Measurements from ENCODE around the gene RYR3.

The RYR3 gene

DNA sequence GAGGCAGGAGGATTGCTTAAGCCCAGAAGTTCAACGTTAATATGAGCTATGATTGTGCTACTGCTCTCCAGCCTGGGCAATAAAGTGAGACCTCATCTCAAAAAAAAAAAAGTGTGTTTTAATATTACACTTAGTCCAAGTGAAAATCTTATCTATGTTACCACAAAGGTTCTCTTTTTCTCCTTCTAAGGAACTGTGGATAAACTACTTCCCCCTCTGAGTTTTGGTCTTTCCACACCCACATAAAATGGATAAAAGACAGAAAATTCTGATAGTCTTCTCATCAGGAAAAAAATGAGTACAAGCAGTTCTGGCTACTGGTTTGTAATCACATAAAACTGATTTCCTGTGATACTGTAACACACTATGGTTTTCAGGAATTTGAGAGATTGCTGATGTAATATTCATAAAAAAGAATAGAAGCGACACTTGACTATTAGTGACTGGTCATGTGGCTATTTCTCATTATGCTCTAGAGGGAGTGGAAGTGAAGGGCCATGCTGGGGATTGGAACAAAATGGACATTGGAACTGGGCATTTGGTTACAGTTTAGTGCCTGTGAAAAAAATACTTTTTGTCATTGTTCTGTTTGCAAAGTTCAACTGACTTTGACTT lies 68.2 kb downstream of the RYR3 start:
- FAIRE-seq (no peak), DNase-seq (ENCODE audit: insufficient read length, low spot score) (no peak)

GRCh38 chr15:33380406-33380805 lies 69.6 kb downstream of the RYR3 start:
- FAIRE-seq (no peak), DNase-seq (ENCODE audit: insufficient read length, low spot score) (no peak)

- no peak for DNase-seq (ENCODE audit: insufficient read length, low spot score)
- FAIRE-seq = no peak
These were observed 71.7 kb downstream of the RYR3 start for GRCh38 chr15:33382491-33382890.

DNA sequence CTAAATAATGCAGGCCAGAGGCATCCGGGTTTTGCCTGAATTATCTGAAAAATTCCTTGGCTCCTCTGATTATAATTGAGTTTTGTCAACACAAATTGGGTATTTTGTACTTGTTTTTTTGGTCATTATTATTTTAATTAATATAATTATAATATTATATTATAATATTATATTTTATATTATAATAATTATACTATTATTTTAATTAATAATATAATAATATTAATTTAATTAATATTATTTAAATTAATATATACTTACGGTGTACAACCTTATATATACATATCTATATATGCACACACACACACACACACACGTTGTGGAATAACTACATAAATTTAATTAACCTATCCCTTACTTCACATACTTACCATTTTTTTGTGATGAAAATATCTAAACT lies 73.5 kb downstream of the RYR3 start:
- DNase-seq (ENCODE audit: insufficient read length, low spot score) = no peak
- FAIRE-seq = no peak

DNA sequence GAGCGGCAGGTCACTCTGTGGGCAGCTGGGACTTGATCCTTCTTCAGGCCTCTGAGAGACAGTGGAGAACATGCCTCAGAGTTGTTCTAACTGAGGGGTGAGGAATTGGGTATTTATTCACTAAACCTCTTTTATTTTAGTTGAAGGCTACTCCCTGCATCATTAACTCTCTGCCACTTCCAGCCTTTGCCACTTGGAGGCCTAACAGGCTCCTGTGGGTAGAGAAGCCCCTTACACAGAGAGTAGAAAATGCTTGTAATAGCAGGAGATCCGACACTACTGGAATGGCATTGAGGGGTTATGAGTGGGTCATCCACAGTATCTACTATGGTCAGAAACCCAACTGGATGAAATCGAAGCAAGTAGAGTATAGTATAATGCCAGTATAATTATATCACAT lies 81.7 kb downstream of the RYR3 start:
- no peak for DNase-seq (ENCODE audit: insufficient read length, low spot score)
- no peak for FAIRE-seq

DNA sequence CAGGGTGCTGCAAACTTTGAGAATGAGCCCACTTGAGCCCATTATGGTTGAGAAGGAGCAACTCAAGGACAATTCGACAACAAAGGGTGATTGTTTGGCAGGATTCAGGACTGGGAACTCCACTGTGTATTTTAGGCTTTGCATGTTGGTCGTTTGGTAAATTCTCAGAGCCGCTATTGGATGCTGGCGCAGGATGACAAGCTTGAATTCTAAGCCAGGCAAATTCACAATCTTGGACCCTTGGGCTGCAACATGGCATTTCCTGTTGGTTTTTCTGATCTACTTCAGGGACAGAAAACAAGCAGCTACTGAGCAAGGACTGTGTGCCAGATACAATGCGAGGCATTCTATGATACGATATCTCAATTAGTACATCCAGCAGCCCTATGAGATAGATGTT lies 82.8 kb downstream of the RYR3 start:
- DNase-seq (ENCODE audit: insufficient read length, low spot score) = no peak
- FAIRE-seq = no peak

- FAIRE-seq = no peak
These were observed 84.6 kb downstream of the RYR3 start for GRCh38 chr15:33395321-33395720.

GRCh38 chr15:33395846-33396245 lies 85.1 kb downstream of the RYR3 start:
- DNase-seq (ENCODE audit: insufficient read length, low spot score) (no peak), FAIRE-seq (no peak)

More at GRCh38 chr15:33395321-33395720, 84.6 kb downstream of the RYR3 start:
- DNase-seq (ENCODE audit: insufficient read length, low spot score) = no peak

GRCh38 chr15:33396475-33396874 lies 85.7 kb downstream of the RYR3 start:
- DNase-seq (ENCODE audit: insufficient read length, low spot score) (no peak), FAIRE-seq (no peak)

- no peak for DNase-seq (ENCODE audit: insufficient read length, low spot score)
- no peak for FAIRE-seq
These were observed 87.8 kb downstream of the RYR3 start for GRCh38 chr15:33398555-33398954.

DNA sequence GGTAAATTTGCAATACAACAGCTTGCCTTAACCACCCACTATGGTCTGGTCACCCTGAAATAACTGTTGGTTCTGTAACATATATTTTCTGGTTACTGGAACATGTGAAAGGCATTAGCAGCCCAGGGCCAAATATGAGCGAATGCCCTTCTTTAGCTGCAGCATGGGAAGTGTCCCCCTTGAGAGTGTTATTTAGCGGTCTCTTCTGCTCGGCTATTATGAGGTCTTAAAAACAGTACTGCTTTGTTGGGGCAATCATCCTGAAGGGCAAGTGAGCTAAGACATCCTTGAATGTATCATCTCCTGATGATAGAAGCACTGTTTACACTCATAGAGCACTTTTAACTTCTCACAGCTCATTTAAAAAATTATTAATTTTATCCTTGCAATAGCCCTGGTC lies 90.2 kb downstream of the RYR3 start:
- no peak for FAIRE-seq
- DNase-seq (ENCODE audit: insufficient read length, low spot score) = no peak

GRCh38 chr15:33402600-33402999 lies 91.8 kb downstream of the RYR3 start:
- no peak for FAIRE-seq

DNA sequence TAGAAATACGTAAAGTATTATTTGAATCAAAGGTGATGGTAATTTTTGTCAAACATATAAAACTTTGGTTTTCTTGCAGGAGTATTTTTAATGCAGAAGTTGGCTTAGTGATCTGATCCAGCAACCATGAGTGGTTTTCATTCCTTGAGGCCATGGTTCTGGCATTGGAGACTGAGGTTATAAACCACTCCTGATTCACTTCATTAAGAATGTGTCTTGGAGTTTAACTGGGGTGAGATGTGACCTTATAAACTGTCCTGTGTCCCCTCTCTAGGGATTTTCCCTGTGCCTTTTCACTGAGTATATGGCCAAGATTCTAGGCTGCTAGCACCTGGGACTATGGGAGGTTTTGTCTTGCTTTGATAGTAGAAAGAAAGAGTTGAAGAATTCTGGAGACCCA lies 94.3 kb downstream of the RYR3 start:
- no peak for DNase-seq (ENCODE audit: insufficient read length, low spot score)
- FAIRE-seq = no peak

More at GRCh38 chr15:33402600-33402999, 91.8 kb downstream of the RYR3 start:
- DNase-seq (ENCODE audit: insufficient read length, low spot score) = no peak

DNA sequence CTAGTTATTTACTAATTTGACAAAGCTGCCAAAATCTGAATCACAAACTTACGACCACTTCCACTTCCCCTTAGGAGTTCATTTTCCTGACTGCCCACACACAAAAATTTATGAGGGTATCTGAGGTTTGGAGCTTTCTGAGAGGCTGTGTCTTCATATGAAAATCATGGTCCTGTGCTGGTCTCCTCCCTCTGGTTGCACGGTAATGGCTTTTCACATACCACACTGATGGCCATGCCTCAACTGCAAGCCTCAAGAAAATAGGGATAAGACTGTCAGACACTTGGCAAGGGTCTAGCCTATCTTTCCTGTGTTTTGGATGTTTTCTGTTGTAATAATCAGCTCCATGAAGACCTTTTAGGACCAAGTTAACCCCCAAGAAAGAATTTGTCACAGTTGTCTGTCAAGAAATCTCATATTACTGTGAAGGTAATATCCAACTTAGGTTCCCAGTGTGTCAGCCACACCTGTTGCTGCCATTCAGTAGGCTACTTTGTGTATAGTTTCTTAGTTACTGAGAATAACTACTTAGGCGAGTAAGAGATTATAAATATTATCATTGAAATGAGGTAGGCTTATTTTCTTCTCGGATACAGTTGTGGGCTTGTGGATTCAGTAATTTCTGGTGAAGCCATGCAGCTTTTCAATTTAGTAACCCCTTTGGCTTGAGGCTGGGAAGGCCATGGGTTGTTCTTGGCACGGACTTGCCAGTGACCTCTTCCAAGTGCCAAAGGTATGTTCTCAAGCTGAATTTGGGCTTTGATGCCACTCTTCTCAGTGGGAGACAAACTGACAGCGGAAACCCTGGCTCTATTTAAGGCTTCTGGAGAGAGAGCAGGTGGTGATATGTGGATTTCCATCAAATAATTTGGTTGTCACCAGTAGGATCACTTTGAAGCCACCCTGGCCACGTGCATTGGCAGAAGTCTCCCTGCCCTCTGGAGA lies 101.1 kb downstream of the RYR3 start:
- no peak for DNase-seq (ENCODE audit: insufficient read length, low spot score)
- FAIRE-seq = no peak

GRCh38 chr15:33419701-33420100 lies 108.9 kb downstream of the RYR3 start:
- FAIRE-seq = no peak
- DNase-seq (ENCODE audit: insufficient read length, low spot score) = no peak

GRCh38 chr15:33424025-33424424 lies 113.3 kb downstream of the RYR3 start:
- no peak for FAIRE-seq
- no peak for DNase-seq (ENCODE audit: insufficient read length, low spot score)

DNA sequence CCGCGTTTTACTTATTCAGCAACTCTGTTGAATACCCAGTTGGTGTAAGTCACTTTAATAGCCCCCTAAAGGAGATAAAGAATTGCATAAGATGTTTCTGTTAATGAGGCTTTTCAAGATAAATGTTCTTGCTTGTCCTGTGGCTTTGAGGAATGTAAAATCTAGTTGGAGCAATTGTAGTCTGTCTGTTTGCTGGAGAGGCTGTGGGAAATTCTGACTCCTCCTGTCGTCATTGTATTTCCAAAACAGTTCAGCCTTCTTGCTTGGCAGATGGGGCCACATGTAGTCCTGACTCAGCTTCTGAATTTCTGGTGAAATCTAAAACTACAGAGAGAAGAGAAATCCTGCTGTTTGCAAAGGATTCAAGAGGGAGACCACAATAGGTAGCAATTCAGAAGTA lies 114.4 kb downstream of the RYR3 start:
- FAIRE-seq (no peak), DNase-seq (ENCODE audit: insufficient read length, low spot score) (no peak)

- FAIRE-seq = no peak
These were observed 119.8 kb downstream of the RYR3 start for GRCh38 chr15:33430577-33430976.

GRCh38 chr15:33433821-33434220 lies 123.1 kb downstream of the RYR3 start:
- no peak for DNase-seq (ENCODE audit: insufficient read length, low spot score)
- FAIRE-seq = no peak

More at GRCh38 chr15:33430577-33430976, 119.8 kb downstream of the RYR3 start:
- DNase-seq (ENCODE audit: insufficient read length, low spot score) = no peak

GRCh38 chr15:33438396-33438795 lies 127.6 kb downstream of the RYR3 start:
- no peak for FAIRE-seq

GRCh38 chr15:33440900-33441299 lies 130.1 kb downstream of the RYR3 start:
- no peak for DNase-seq (ENCODE audit: insufficient read length, low spot score)
- no peak for FAIRE-seq

More at GRCh38 chr15:33438396-33438795, 127.6 kb downstream of the RYR3 start:
- DNase-seq (ENCODE audit: insufficient read length, low spot score) = no peak

DNA sequence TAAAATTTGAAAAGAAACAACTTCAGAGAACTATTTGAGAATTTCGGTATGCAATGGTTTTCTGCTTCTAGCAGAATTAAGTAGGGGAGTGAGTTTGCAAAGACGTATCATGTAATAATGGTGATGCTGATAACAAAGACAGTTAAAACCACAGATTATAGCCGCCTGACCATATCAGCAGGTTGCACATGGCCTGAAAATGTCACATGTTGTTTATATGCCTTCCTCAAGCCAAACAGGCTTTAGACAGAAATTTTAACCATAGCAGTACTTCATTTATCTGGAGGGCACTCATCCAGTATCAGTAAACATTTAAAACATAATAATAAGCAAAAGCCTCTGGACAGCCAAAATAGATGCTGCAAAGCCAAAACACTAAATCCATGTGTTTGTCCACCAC lies 131.7 kb downstream of the RYR3 start:
- FAIRE-seq (no peak), DNase-seq (ENCODE audit: insufficient read length, low spot score) (no peak)
